IMR-90 (cell line): ENCODE data around the gene CR1L. TPM values are rescaled to one million over a fixed set of nuclear protein-coding genes. Genes with fewer than 3 reads are reported as not detected.

Experiments
- ATAC-seq: fragments of 200-7000 bp; cut with Tn5 transposase; 2 replicates; pipeline ENCODE4 v1.9.1; 2020; ENCODE audit warnings: low read depth, mild to moderate bottlenecking, moderate library complexity
- BruUV-seq: library from RNA; stranded (reverse); fragments of 400-500 nt; replicated peaks from 2 replicates; lab custom pipeline; 2021; lab: Mats Ljungman, UMichigan
- CTCF ChIA-PET: fragments of 300-600 bp; formaldehyde crosslinking; extraction: SDS; loops from one replicate; lab custom pipeline; 2021; ENCODE audit warnings: antibody characterized with exemption; lab: Yijun Ruan, JAX
- POLR2A ChIA-PET: fragments of 300-600 bp; sonication (Branson Sonifier 250); formaldehyde crosslinking; loops from one replicate; lab custom pipeline; 2022; ENCODE audit warnings: antibody characterized with exemption; ENCODE audit not compliant: unreplicated experiment; lab: Charles Lee
- DNase-seq: peaks from one replicate; pipeline ENCODE4 v3.0.0; 2013
- H2AFZ ChIP-seq: replicated peaks from 2 replicates; pipeline ENCODE3; 2013; ENCODE audit warnings: low read length, mild to moderate bottlenecking; ENCODE audit not compliant: poor library complexity
- H2AK5ac ChIP-seq: 2 replicates; pipeline ENCODE4 v1.6.1; 2013; ENCODE audit warnings: low read depth, low read length, inconsistent platforms
- H2AK9ac ChIP-seq: replicated peaks from 2 replicates; pipeline ENCODE3; 2013; ENCODE audit warnings: mild to moderate bottlenecking, low read depth, low read length, moderate library complexity; ENCODE audit not compliant: poor library complexity
- H2BK120ac ChIP-seq: 2 replicates; pipeline ENCODE4 v1.6.1; 2013; ENCODE audit warnings: low read depth, low read length, inconsistent platforms
- H2BK15ac ChIP-seq: 3 replicates; pipeline ENCODE4 v1.6.1; 2013; ENCODE audit warnings: low read depth, low read length, inconsistent platforms
- H2BK20ac ChIP-seq: 2 replicates; pipeline ENCODE4 v1.6.1; 2013; ENCODE audit warnings: low read depth, mild to moderate bottlenecking, inconsistent platforms, low read length, moderate library complexity
- H2BK5ac ChIP-seq: 2 replicates; pipeline ENCODE4 v1.6.1; 2013; ENCODE audit warnings: mild to moderate bottlenecking, low read depth, low read length, inconsistent platforms; ENCODE audit not compliant: poor library complexity, severe bottlenecking
- H3K14ac ChIP-seq: replicated peaks from 2 replicates; pipeline ENCODE4 v1.6.1; 2013; ENCODE audit warnings: low read depth, low read length, inconsistent platforms
- H3K18ac ChIP-seq: 2 replicates; pipeline ENCODE4 v1.6.1; 2013; ENCODE audit warnings: low read depth, low read length, control low read depth
- H3K23ac ChIP-seq: 2 replicates; pipeline ENCODE4 v1.6.1; 2013; ENCODE audit warnings: low read depth, low read length, inconsistent platforms
- H3K27ac ChIP-seq: 2 replicates; pipeline ENCODE4 v1.5.1; 2013; ENCODE audit warnings: mild to moderate bottlenecking, control low read depth, low read length; ENCODE audit not compliant: insufficient read depth
- H3K27me3 ChIP-seq: 2 replicates; pipeline ENCODE4 v1.6.1; 2013; ENCODE audit warnings: low read length; ENCODE audit not compliant: control insufficient read depth, insufficient read depth
- H3K36me3 ChIP-seq: 2 replicates; pipeline ENCODE4 v1.6.1; 2013; ENCODE audit warnings: low read length, mixed read lengths; ENCODE audit not compliant: control insufficient read depth, insufficient read depth
- H3K4ac ChIP-seq: 2 replicates; pipeline ENCODE4 v1.6.1; 2013; ENCODE audit warnings: low read depth, low read length, inconsistent platforms
- H3K4me1 ChIP-seq: 2 replicates; pipeline ENCODE4 v1.6.1; 2013; ENCODE audit warnings: low read length, mixed read lengths; ENCODE audit not compliant: control insufficient read depth, insufficient read depth
- H3K4me2 ChIP-seq: 2 replicates; pipeline ENCODE4 v1.6.1; 2013; ENCODE audit warnings: low read depth, mild to moderate bottlenecking, control low read depth, low read length, moderate library complexity
- H3K4me3 ChIP-seq: 2 replicates; pipeline ENCODE4 v1.5.1; 2013; ENCODE audit warnings: low read depth, mild to moderate bottlenecking, control low read depth, low read length, moderate library complexity; ENCODE audit not compliant: insufficient read depth
- H3K56ac ChIP-seq: 2 replicates; pipeline ENCODE4 v1.6.1; 2013; ENCODE audit warnings: low read length, inconsistent platforms; ENCODE audit not compliant: insufficient read depth; ENCODE audit errors: extremely low read depth
- H3K79me1 ChIP-seq, 2 experiments: 2 replicates each; pipeline ENCODE4 v1.6.1; 2013; ENCODE audit warnings: low read length in 2 of 2, inconsistent platforms in 1 of 2, low read depth in 1 of 2
- H3K9ac ChIP-seq: 2 replicates; pipeline ENCODE4 v1.6.1; 2013; ENCODE audit warnings: low read depth, low read length, control low read depth
- H3K9me1 ChIP-seq: 2 replicates; pipeline ENCODE4 v1.6.1; 2013; ENCODE audit warnings: low read length, inconsistent platforms; ENCODE audit not compliant: insufficient read depth
- H3K9me3 ChIP-seq: 2 replicates; pipeline ENCODE4 v1.6.1; 2013; ENCODE audit warnings: low read length; ENCODE audit not compliant: control insufficient read depth, insufficient read depth
- H4K20me1 ChIP-seq: 2 replicates; pipeline ENCODE4 v1.6.1; 2013; ENCODE audit warnings: low read length, inconsistent platforms; ENCODE audit not compliant: insufficient read depth
- H4K5ac ChIP-seq: 2 replicates; pipeline ENCODE4 v1.6.1; 2013; ENCODE audit warnings: mild to moderate bottlenecking, low read depth, low read length, control low read depth
- H4K8ac ChIP-seq, 2 experiments: 2 replicates each; pipeline ENCODE4 v1.6.1; 2013; ENCODE audit warnings: low read depth in 2 of 2, low read length in 2 of 2, control low read depth in 1 of 2, inconsistent platforms in 1 of 2
- H4K91ac ChIP-seq: 2 replicates; pipeline ENCODE4 v1.6.1; 2013; ENCODE audit warnings: low read depth, low read length, inconsistent platforms; ENCODE audit not compliant: insufficient read depth
- CEBPB ChIP-seq: IDR thresholded peaks from 2 replicates; pipeline ENCODE4 v1.6.1; 2012; ENCODE audit warnings: low read depth, low read length, improper control_type of control experiment
- CHD1 ChIP-seq: IDR thresholded peaks from 2 replicates; pipeline ENCODE4 v1.6.1; 2012; ENCODE audit warnings: low read depth, low read length, improper control_type of control experiment
- ELK1 ChIP-seq: fragments of 150-350 bp; IDR thresholded peaks from 2 replicates; pipeline ENCODE4 v1.6.1; 2016; ENCODE audit warnings: low read depth, mild to moderate bottlenecking, low read length, moderate library complexity, borderline replicate concordance
- MAZ ChIP-seq: IDR thresholded peaks from 2 replicates; pipeline ENCODE4 v1.6.1; 2012; ENCODE audit warnings: low read depth, mild to moderate bottlenecking, low read length, improper control_type of control experiment, moderate library complexity, borderline replicate concordance
- MXI1 ChIP-seq: IDR thresholded peaks from 2 replicates; pipeline ENCODE4 v1.6.1; 2012; ENCODE audit warnings: low read depth, mild to moderate bottlenecking, low read length, moderate library complexity, borderline replicate concordance
- NFE2L2 ChIP-seq: fragments of 150-350 bp; IDR thresholded peaks from 2 replicates; pipeline ENCODE4 v1.6.1; 2016; ENCODE audit warnings: low read depth, mild to moderate bottlenecking, low read length
- POLR2A ChIP-seq: IDR thresholded peaks from 2 replicates; pipeline ENCODE4 v1.6.1; 2012; ENCODE audit warnings: mild to moderate bottlenecking, low read depth, low read length
- RCOR1 ChIP-seq: IDR thresholded peaks from 2 replicates; pipeline ENCODE4 v1.6.1; 2012; ENCODE audit warnings: mild to moderate bottlenecking, low read length, improper control_type of control experiment; ENCODE audit not compliant: insufficient replicate concordance
- WGBS, 2 experiments: methylation state at CpG; one replicate each; pipeline versions ENCODE4 v1.1.5 to v1.1.7; 2013; ENCODE audit warnings: missing lambda C conversion rate in 2 of 2; ENCODE audit not compliant: insufficient read length in 1 of 2; ENCODE audit errors: extremely low coverage in 2 of 2; 5-methylcytosine and 5-hydroxymethylcytosine counted together
- dilution Hi-C: fragments of 300-500 bp; cut with HindIII; formaldehyde crosslinking; loops from one replicate; pipeline ENCODE4 v1.14.3; 2018; ENCODE audit warnings: low sequenced_read_pairs; ENCODE audit not compliant: unreplicated experiment
- in situ Hi-C: fragments of 300-500 bp; cut with MboI; formaldehyde crosslinking; loops from 3 replicates; pipeline ENCODE4 v1.14.3; 2019; ENCODE audit warnings: low sequenced_read_pairs, inconsistent platforms, mixed read lengths
- intact Hi-C: fragments of 100-400 bp; cut with micrococcal nuclease; formaldehyde crosslinking; loops from 2 replicates; pipeline ENCODE4 v1.10.0; 2022
- polyA plus RNA-seq, 3 experiments: library from polyadenylated mRNA; depleted of rRNA; stranded (reverse); fragments of >200 nt; gene quantifications; 2 replicates each; pipeline ENCODE4 v1.2.3, GENCODE V29; 2012; ENCODE audit warnings: low replicate concordance in 1 of 3
- total RNA-seq: library from RNA; depleted of rRNA; stranded (reverse); fragments of >200 nt; gene quantifications from 2 replicates; pipeline ENCODE4 v1.2.3, GENCODE V29; 2012
- TF ChIP-seq, protein P1 (sequence below): conservative IDR thresholded peaks from 2 replicates; pipeline ENCODE4 v1.5.1; 2012; ENCODE audit warnings: mild to moderate bottlenecking, low read depth, low read length, improper control_type of control experiment

Gene CR1L
- total and polyA plus RNA-seq, 2 of the 4 experiments (the other 2 are of a cell fraction), result not detected

DNA sequence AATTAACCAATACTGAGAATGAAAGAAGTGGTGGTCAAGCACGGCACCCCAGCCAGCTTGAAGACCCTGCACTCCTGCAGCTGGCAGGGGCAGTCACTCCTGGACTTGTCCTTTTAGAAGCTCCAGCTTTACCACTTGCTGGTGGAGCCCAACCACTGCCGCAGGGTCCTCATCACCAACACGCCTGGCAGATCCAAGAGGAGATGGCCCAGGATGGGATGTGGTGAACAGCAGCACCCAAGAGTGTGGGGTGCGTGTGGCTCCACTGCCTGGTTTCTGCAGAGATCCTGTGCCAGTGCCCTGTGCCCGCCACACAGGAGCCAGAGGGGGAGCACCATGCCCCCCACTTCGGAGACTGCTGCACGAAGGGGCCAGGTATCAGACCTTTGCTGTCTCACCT is 13.5 kb downstream of the CR1L start:
- intact Hi-C loops, result no loop called here
- Histone ChIP-seq H3K9ac (no peak overlapping the region), H2BK15ac (no peak overlapping the region)

More for the DNA sequence above, 13.5 kb downstream of the CR1L start:
- Histone ChIP-seq H3K27ac (no peak overlapping the region), H2AK5ac (no peak overlapping the region), H3K27me3 (peaks cover 3% of the 10 kb centered on the region), H3K23ac (no peak overlapping the region), H3K4me3 (no peak overlapping the region), H3K4me2 (no peak overlapping the region), H4K20me1 (no peaks in the 10 kb centered on the region), H3K4ac (no peak overlapping the region), H3K56ac (no peak overlapping the region), H2AK9ac (no peak overlapping the region), H2AFZ (no peak overlapping the region), H3K14ac (no peak overlapping the region), H3K9me3 (no peaks in the 10 kb centered on the region), H3K4me1 (no peaks in the 10 kb centered on the region), H2BK20ac (no peak overlapping the region), H3K79me1 (no peaks in the 10 kb centered on the region), H4K5ac (no peak overlapping the region), H2BK120ac (no peak overlapping the region), H4K8ac (no peak overlapping the region), H3K18ac (no peak overlapping the region), H4K91ac (no peak overlapping the region), H2BK5ac (no peak overlapping the region), H3K9me1 (no peaks in the 10 kb centered on the region), H3K36me3 (no peaks in the 10 kb centered on the region)
- ChIA-PET CTCF (interaction anchor here (0.6 to 0.7 kb wide), 2 partner anchors 38 to 40 kb away, joined by 3 read pairs; no protein-coding TSS in a partner anchor), POLR2A (no interaction called here)
- dilution Hi-C loops, result no loop called here
- BruUV-seq, result no TSS peak
- TF ChIP-seq POLR2A, result no peak
- no peak for TF ChIP-seq MXI1
- TF ChIP-seq, protein P1, sequence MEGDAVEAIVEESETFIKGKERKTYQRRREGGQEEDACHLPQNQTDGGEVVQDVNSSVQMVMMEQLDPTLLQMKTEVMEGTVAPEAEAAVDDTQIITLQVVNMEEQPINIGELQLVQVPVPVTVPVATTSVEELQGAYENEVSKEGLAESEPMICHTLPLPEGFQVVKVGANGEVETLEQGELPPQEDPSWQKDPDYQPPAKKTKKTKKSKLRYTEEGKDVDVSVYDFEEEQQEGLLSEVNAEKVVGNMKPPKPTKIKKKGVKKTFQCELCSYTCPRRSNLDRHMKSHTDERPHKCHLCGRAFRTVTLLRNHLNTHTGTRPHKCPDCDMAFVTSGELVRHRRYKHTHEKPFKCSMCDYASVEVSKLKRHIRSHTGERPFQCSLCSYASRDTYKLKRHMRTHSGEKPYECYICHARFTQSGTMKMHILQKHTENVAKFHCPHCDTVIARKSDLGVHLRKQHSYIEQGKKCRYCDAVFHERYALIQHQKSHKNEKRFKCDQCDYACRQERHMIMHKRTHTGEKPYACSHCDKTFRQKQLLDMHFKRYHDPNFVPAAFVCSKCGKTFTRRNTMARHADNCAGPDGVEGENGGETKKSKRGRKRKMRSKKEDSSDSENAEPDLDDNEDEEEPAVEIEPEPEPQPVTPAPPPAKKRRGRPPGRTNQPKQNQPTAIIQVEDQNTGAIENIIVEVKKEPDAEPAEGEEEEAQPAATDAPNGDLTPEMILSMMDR, result no peak
- no peak for TF ChIP-seq RCOR1
- no peak for TF ChIP-seq CHD1
- TF ChIP-seq MAZ, result no peak
- TF ChIP-seq ELK1, result no peak
- no peak for TF ChIP-seq NFE2L2
- no peak for TF ChIP-seq CEBPB
- DNase-seq, result no peak
- WGBS, 2 experiments, result 56% methylated on average over 3 of the region's 7 CpGs; no CpG with 5 or more reads in 1 of the 2 experiments
- in situ Hi-C loops, result no loop called here
- no peak for ATAC-seq
